HEK293T (cell line): ENCODE data around the gene ABLIM2.

Source experiments
- CTBP1 ChIP-seq: fragments of 450-650 bp; IDR thresholded peaks from 2 replicates; pipeline ENCODE4 v1.6.1; 2016; ENCODE audit warnings: borderline replicate concordance
- ELF4 ChIP-seq: fragments of 450-650 bp; IDR thresholded peaks from 2 replicates; pipeline ENCODE4 v1.6.1; 2017; ENCODE audit warnings: antibody characterized with exemption
- FOXA1 ChIP-seq: fragments of 450-650 bp; IDR thresholded peaks from 2 replicates; pipeline ENCODE4 v1.6.1; 2016; ENCODE audit warnings: mild to moderate bottlenecking
- HDGF ChIP-seq: fragments of 450-650 bp; IDR thresholded peaks from 2 replicates; pipeline ENCODE4 v1.6.1; 2017; ENCODE audit warnings: antibody characterized with exemption, borderline replicate concordance
- LEF1 ChIP-seq: fragments of 450-650 bp; IDR thresholded peaks from 2 replicates; pipeline ENCODE4 v1.6.1; 2017; ENCODE audit warnings: mild to moderate bottlenecking, borderline replicate concordance
- NFRKB ChIP-seq: fragments of 450-650 bp; IDR thresholded peaks from 2 replicates; pipeline ENCODE4 v1.6.1; 2016; ENCODE audit warnings: mild to moderate bottlenecking, moderate library complexity
- PKNOX1 ChIP-seq: fragments of 450-650 bp; IDR thresholded peaks from 2 replicates; pipeline ENCODE4 v1.6.1; 2016
- SP1 ChIP-seq: fragments of 450-650 bp; IDR thresholded peaks from 2 replicates; pipeline ENCODE4 v1.6.1; 2017
- SUZ12 ChIP-seq: fragments of 450-650 bp; IDR thresholded peaks from 2 replicates; pipeline ENCODE4 v1.6.1; 2016; ENCODE audit warnings: mild to moderate bottlenecking
- TARDBP ChIP-seq: fragments of 450-650 bp; IDR thresholded peaks from 2 replicates; pipeline ENCODE4 v1.6.1; 2016

GRCh38 chr4:8117278-8117682 is 41.3 kb downstream of the ABLIM2 start:
- TF ChIP-seq NFRKB (no peak), TARDBP (no peak), SP1 (peak; percentile 28; the same call in 1 of the 2 replicates), ELF4 (no peak), PKNOX1 (no peak), SUZ12 (no peak), HDGF (no peak), FOXA1 (no peak), LEF1 (no peak), CTBP1 (no peak)
